Type B pancreatic cell (in vitro differentiated cells): ENCODE data around the gene ZBED1. TPM values are rescaled to one million over a fixed set of nuclear protein-coding genes. Genes with fewer than 3 reads are reported as not detected.

Experiments used
- DNase-seq: peaks from one replicate; pipeline ENCODE4 v3.0.0; 2021; ENCODE audit warnings: mixed read lengths; ENCODE audit not compliant: unreplicated experiment; ENCODE audit errors: extremely low spot score
- H3K27ac Mint-ChIP-seq: 2 replicates; pipeline ENCODE4 v1.8.0; 2021; ENCODE audit warnings: mild to moderate bottlenecking, mixed read lengths
- H3K27me3 Mint-ChIP-seq: 2 replicates; pipeline ENCODE4 v1.8.0; 2021; ENCODE audit warnings: mixed read lengths
- H3K36me3 Mint-ChIP-seq: 2 replicates; pipeline ENCODE4 v1.8.0; 2021; ENCODE audit warnings: mixed read lengths
- H3K4me1 Mint-ChIP-seq: one replicate; pipeline ENCODE4 v1.8.0; 2021; ENCODE audit warnings: mixed read lengths; ENCODE audit not compliant: unreplicated experiment
- H3K4me3 Mint-ChIP-seq: 2 replicates; pipeline ENCODE4 v1.8.0; 2021; ENCODE audit warnings: mild to moderate bottlenecking, mixed read lengths
- H3K9me3 Mint-ChIP-seq: 2 replicates; pipeline ENCODE4 v1.8.0; 2021; ENCODE audit warnings: mixed read lengths
- CTCF ChIP-seq: fragments of 200-600 bp; sonication (generic); conservative IDR thresholded peaks from 2 replicates; pipeline ENCODE4 v1.5.0; 2021; ENCODE audit warnings: antibody characterized with exemption, mild to moderate bottlenecking
- long read RNA-seq: library from polyadenylated mRNA; unstranded; transcript quantifications from one replicate; pipeline ENCODE4 v2.0.0, GENCODE V29; 2020
- total RNA-seq: library from RNA; stranded (reverse); gene quantifications from 2 replicates; pipeline ENCODE4 v1.2.1, GENCODE V29; 2021; ENCODE audit warnings: low replicate concordance

The ZBED1 gene
- 29.3 and 42.0 TPM in 2 replicates for total RNA-seq
- long read RNA-seq, full-length matches to known transcripts = 19 of 34 reads
- long read RNA-seq, partial matches to known transcripts = 0 of 34 reads
- long read RNA-seq, other reads (novel, unspliced or antisense) = 15 of 34 reads

- Mint-ChIP-seq H3K27me3 (no peaks in the 10 kb centered on the region), H3K36me3 (peaks cover 4% of the 10 kb centered on the region), H3K4me3 (peak within 1 kb of the TSS; percentile 79), H3K9me3 (no peaks in the 10 kb centered on the region), H3K4me1 (peaks cover 18% of the 10 kb centered on the region), H3K27ac (peak within 1 kb of the TSS; percentile 93)
- DNase-seq = no peak
- TF ChIP-seq CTCF = no peak
These were observed at the start of gene ZBED1, which contains the start of gene DHRSX for GRCh38 chrX:2500803-2501558. Gene ZBED1 (minus strand): TSS chrX:2500976. CDS start chrX:2490719, 10,257 bp downstream. Gene DHRSX (minus strand): TSS chrX:2500976. CDS start chrX:2500925, 51 bp downstream.

- peaks cover 3% of the 10 kb centered on the region for H3K36me3 Mint-ChIP-seq
- peaks cover 16% of the 10 kb centered on the region for H3K9me3 Mint-ChIP-seq
- H3K27me3 Mint-ChIP-seq = peaks cover 2% of the 10 kb centered on the region
- peaks cover 30% of the 10 kb centered on the region for H3K4me1 Mint-ChIP-seq
- no peak for TF ChIP-seq CTCF
- no peak for DNase-seq
- peak overlapping the region; percentile 26 for H3K4me3 Mint-ChIP-seq
- H3K27ac Mint-ChIP-seq = no peak overlapping the region
These were observed 49.1 kb upstream of the ZBED1 start for GRCh38 chrX:2549876-2550275.

- peaks cover 30% of the 10 kb centered on the region for H3K4me1 Mint-ChIP-seq
- H3K27ac Mint-ChIP-seq = no peak overlapping the region
- H3K4me3 Mint-ChIP-seq = peak overlapping the region; percentile 63
- peaks cover 16% of the 10 kb centered on the region for H3K9me3 Mint-ChIP-seq
- peak; percentile 33 for TF ChIP-seq CTCF
- DNase-seq = no peak
- H3K27me3 Mint-ChIP-seq = no peaks in the 10 kb centered on the region
- H3K36me3 Mint-ChIP-seq = no peaks in the 10 kb centered on the region
These were observed 48.1 kb upstream of the ZBED1 start for GRCh38 chrX:2548711-2549423.

- no peaks in the 10 kb centered on the region for H3K36me3 Mint-ChIP-seq
- no peak for TF ChIP-seq CTCF
- H3K4me1 Mint-ChIP-seq = peaks cover 28% of the 10 kb centered on the region
- peaks cover 16% of the 10 kb centered on the region for H3K9me3 Mint-ChIP-seq
- H3K27me3 Mint-ChIP-seq = no peaks in the 10 kb centered on the region
- H3K27ac Mint-ChIP-seq = no peak overlapping the region
- no peak overlapping the region for H3K4me3 Mint-ChIP-seq
- DNase-seq = no peak
These were observed 47.0 kb upstream of the ZBED1 start for GRCh38 chrX:2547736-2548135.

- H3K36me3 Mint-ChIP-seq = no peaks in the 10 kb centered on the region
- no peak for DNase-seq
- H3K4me3 Mint-ChIP-seq = no peak overlapping the region
- H3K4me1 Mint-ChIP-seq = peaks cover 24% of the 10 kb centered on the region
- H3K27ac Mint-ChIP-seq = no peak overlapping the region
- H3K27me3 Mint-ChIP-seq = no peaks in the 10 kb centered on the region
- TF ChIP-seq CTCF = no peak
- peaks cover 16% of the 10 kb centered on the region for H3K9me3 Mint-ChIP-seq
These were observed 45.7 kb upstream of the ZBED1 start for GRCh38 chrX:2546496-2546895.
